HepG2 (cell line): Measurements from ENCODE around the gene BACE1-AS. TPM values are rescaled to one million over a fixed set of nuclear protein-coding genes. Genes with fewer than 3 reads are reported as not detected.
A peak's percentile ranks its signal among the peaks of the same experiment; 100 is the strongest.

Source experiments
- ARID3A ChIP-seq: IDR thresholded peaks from 2 replicates; pipeline ENCODE4 v1.6.1; 2012; ENCODE audit warnings: low read depth, low read length, improper control_type of control experiment
- GABPA ChIP-seq, 2 experiments: IDR thresholded peaks; 2 replicates each; pipeline ENCODE4 v1.6.1; 2011 to 2016; ENCODE audit warnings: low read depth in 2 of 2, low read length in 1 of 2, missing biosample characterization in 1 of 2, missing genetic modification characterization in 1 of 2
- NFE2 ChIP-seq: sonication (generic); formaldehyde crosslinking; IDR thresholded peaks from 2 replicates; pipeline ENCODE4 v1.4.0; 2020; ENCODE audit warnings: missing genetic modification reagents
- NONO ChIP-seq, 2 experiments: fragments of 450-650 bp in 1 of 2; sonication (generic) in 1 of 2; formaldehyde crosslinking in 1 of 2; IDR thresholded peaks in 1 of 2; conservative IDR thresholded peaks in 1 of 2; 2 replicates each; pipeline versions ENCODE4 v1.6.1 to v1.8.0; 2017 to 2022; ENCODE audit warnings: mild to moderate bottlenecking in 1 of 2, missing genetic modification reagents in 1 of 2, moderate library complexity in 1 of 2
- PRDM10 ChIP-seq: sonication (generic); formaldehyde crosslinking; IDR thresholded peaks from 2 replicates; pipeline ENCODE4 v1.4.0; 2020; ENCODE audit warnings: low read depth, missing genetic modification reagents
- SMC3 ChIP-seq: IDR thresholded peaks from 2 replicates; pipeline ENCODE4 v1.6.1; 2011; ENCODE audit warnings: low read length, improper control_type of control experiment
- UBTF ChIP-seq: sonication (generic); formaldehyde crosslinking; IDR thresholded peaks from 2 replicates; pipeline ENCODE4 v1.4.0; 2020; ENCODE audit warnings: mild to moderate bottlenecking, missing genetic modification reagents
- ZBTB7A ChIP-seq: sonication (generic); formaldehyde crosslinking; IDR thresholded peaks from 2 replicates; pipeline ENCODE4 v1.8.0; 2022; ENCODE audit warnings: mild to moderate bottlenecking, missing genetic modification reagents
- ZNF253 ChIP-seq: sonication (generic); formaldehyde crosslinking; IDR thresholded peaks from 2 replicates; pipeline ENCODE4 v1.8.0; 2022; ENCODE audit warnings: mild to moderate bottlenecking, missing genetic modification reagents, borderline replicate concordance
- ZNF282 ChIP-seq: fragments of 450-650 bp; IDR thresholded peaks from 2 replicates; pipeline ENCODE4 v1.6.1; 2018; ENCODE audit not compliant: partially characterized antibody
- ZNF3 ChIP-seq: IDR thresholded peaks from 2 replicates; pipeline ENCODE4 v1.7.0; 2017; ENCODE audit warnings: inconsistent platforms
- ZNF317 ChIP-seq: sonication (generic); formaldehyde crosslinking; IDR thresholded peaks from 2 replicates; pipeline ENCODE4 v1.5.0; 2020; ENCODE audit warnings: mild to moderate bottlenecking, missing genetic modification reagents
- ZNF550 ChIP-seq: sonication (generic); formaldehyde crosslinking; IDR thresholded peaks from 2 replicates; pipeline ENCODE4 v1.4.0; 2020; ENCODE audit warnings: mild to moderate bottlenecking, missing genetic modification reagents, borderline replicate concordance
- ZNF672 ChIP-seq: sonication (generic); formaldehyde crosslinking; IDR thresholded peaks from 2 replicates; pipeline ENCODE4 v1.8.1; 2022; ENCODE audit warnings: missing genetic modification reagents
- ZNF782 ChIP-seq: sonication (generic); formaldehyde crosslinking; IDR thresholded peaks from 2 replicates; pipeline ENCODE4 v1.4.0; 2020; ENCODE audit warnings: missing genetic modification reagents, mild to moderate bottlenecking, borderline replicate concordance
- polyA plus RNA-seq, 8 experiments: library from polyadenylated mRNA; depleted of rRNA in 3 of 8; stranded (reverse) in 7 of 8; unstranded in 1 of 8; fragments of >200 nt; fragmentation: Illumina TruSeq in 4 of 8; extraction: Trizol in 4 of 8; gene quantifications; 2 replicates each; pipeline versions ENCODE4 v1.2.1 to v1.2.3, GENCODE V29; 2011 to 2016; ENCODE audit warnings: low read depth in 4 of 8, missing spikeins in 1 of 8, mixed read lengths in 1 of 8; ENCODE audit not compliant: insufficient read depth in 1 of 8
- total RNA-seq, 5 experiments: library from RNA; depleted of rRNA; stranded (reverse); fragments of >200 nt; fragmentation: Illumina TruSeq; extraction: Trizol; gene quantifications; 2 replicates each; pipeline ENCODE4 v1.2.3, GENCODE V29; 2016; ENCODE audit warnings: low read depth in 1 of 5
- TF ChIP-seq, protein P1 (sequence below): sonication (generic); formaldehyde crosslinking; IDR thresholded peaks from 2 replicates; pipeline ENCODE4 v1.5.1; 2020; ENCODE audit warnings: mild to moderate bottlenecking, missing genetic modification reagents

The BACE1-AS gene
- total and polyA plus RNA-seq, 2 of the 13 experiments (the other 11 are each of a cell fraction or from before 2014, with no cell fraction given) = 2.0 to 3.9 TPM

DNA sequence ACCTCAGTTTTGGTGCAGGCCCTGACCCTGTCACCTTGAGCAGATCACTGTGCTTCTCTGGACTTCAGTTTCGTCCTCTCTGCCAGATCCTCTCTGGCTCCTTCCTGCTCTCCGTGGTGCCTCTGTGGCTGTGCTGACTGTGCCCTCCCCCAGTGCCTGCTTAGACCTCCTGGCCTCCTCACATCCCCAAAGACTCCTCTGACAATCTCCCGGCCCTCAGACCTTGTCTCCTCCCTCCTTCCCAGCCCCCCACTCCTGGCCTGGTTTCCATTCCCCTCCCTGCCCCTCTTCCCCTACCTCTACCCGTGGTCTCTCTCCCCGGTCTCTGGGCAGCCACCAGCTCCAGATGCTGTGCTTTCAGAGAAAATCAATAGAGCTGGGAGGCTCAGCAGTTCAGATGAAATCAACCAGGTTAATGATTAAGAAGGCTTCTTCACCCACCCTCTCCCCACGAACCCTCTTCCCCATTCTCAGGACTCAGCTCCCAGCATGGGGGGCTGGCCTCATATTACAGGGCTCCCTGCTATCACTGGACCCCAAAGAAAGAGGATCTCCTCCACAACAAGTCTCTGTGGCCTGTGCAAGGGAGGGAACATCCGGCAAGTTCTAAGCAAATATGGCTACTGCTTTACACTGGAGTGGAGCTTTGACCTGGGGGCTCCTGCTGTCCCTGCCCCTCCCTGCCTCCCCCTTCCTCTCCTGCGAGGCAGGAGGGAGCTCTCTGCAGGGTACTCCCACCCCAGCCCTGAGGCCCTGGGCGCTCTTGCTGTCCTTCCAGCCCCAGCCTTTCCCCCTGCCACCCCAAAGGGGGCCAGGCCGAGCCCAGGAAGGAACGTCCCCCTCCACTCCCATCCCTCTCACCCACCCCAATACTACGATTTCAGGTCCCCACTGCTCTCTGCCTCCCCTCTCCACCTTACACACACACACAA lies 8.5 kb downstream of the BACE1-AS start (continued):
- TF ChIP-seq PRDM10 (CRISPR knock-in tag) (no peak), UBTF (CRISPR knock-in tag) (peak; percentile 50; the same call in 1 of the 2 replicates), NONO (IDR thresholded peaks at IDR 0.05) (no peak), NONO (CRISPR knock-in tag; conservative IDR thresholded peaks at IDR 0.05) (0 out of 2 replicates have a peak, but pooled peaks have one; percentile 11), SMC3 (no peak), ZBTB7A (CRISPR knock-in tag) (peak; percentile 86), ZNF282 (no peak), ZNF782 (CRISPR knock-in tag) (peak; percentile 88; the same call in 1 of the 2 replicates), NFE2 (CRISPR knock-in tag) (no peak), ZNF253 (0 out of 2 replicates have a peak, but pooled peaks have one; percentile 62), ZNF672 (CRISPR knock-in tag) (no peak), ZNF317 (peak; percentile 42), ARID3A (peak; percentile 55; the same call in 1 of the 2 replicates), ZNF550 (CRISPR knock-in tag) (no peak), ZNF3 (CRISPR knock-in tag) (no peak), GABPA (IDR thresholded peaks at IDR 0.05; ENCODE audit: low read depth, low read length) (no peak), GABPA (CRISPR knock-in tag; IDR thresholded peaks at IDR 0.05; ENCODE audit: low read depth) (peak; percentile 56)
- TF ChIP-seq, protein P1, sequence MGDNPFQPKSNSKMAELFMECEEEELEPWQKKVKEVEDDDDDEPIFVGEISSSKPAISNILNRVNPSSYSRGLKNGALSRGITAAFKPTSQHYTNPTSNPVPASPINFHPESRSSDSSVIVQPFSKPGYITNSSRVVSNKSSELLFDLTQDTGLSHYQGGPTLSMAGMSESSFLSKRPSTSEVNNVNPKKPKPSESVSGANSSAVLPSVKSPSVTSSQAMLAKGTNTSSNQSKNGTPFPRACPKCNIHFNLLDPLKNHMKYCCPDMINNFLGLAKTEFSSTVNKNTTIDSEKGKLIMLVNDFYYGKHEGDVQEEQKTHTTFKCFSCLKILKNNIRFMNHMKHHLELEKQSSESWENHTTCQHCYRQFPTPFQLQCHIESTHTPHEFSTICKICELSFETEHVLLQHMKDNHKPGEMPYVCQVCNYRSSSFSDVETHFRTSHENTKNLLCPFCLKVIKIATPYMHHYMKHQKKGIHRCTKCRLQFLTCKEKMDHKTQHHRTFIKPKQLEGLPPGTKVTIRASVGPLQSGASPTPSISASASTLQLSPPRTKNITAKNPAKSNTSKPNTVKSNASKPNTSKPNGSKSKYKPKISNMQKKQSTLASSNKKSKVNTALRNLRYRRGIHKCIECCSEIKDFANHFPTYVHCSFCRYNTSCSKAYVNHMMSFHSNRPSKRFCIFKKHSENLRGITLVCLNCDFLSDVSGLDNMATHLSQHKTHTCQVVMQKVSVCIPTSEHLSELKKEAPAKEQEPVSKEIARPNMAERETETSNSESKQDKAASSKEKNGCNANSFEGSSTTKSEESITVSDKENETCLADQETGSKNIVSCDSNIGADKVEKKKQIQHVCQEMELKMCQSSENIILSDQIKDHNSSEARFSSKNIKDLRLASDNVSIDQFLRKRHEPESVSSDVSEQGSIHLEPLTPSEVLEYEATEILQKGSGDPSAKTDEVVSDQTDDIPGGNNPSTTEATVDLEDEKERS = peak; percentile 80; the same call in 1 of the 2 replicates
